Karpas-422 (cell line): Measurements from ENCODE around the gene KLK10. TPM values are rescaled to one million over a fixed set of nuclear protein-coding genes. Genes with fewer than 3 reads are reported as not detected.

Experiments
- DNase-seq: peaks from one replicate; pipeline ENCODE4 v3.0.0-alpha.2; 2015
- H2AFZ ChIP-seq: fragments of 200-600 bp; sonication (generic); 2 replicates; pipeline ENCODE4 v1.6.1; 2014; ENCODE audit warnings: antibody characterized with exemption, low read length, mixed read lengths
- H3K27ac ChIP-seq: fragments of 200-600 bp; sonication (generic); 2 replicates; pipeline ENCODE4 v1.5.1; 2014; ENCODE audit warnings: mild to moderate bottlenecking, low read length, moderate library complexity
- H3K27me3 ChIP-seq: fragments of 200-600 bp; sonication (generic); 2 replicates; pipeline ENCODE4 v1.6.1; 2014; ENCODE audit warnings: low read length, mixed read lengths
- H3K36me3 ChIP-seq: fragments of 200-600 bp; sonication (generic); 2 replicates; pipeline ENCODE4 v1.6.1; 2014; ENCODE audit warnings: low read length, mixed read lengths; ENCODE audit not compliant: insufficient read depth
- H3K4me1 ChIP-seq: fragments of 200-600 bp; sonication (generic); 2 replicates; pipeline ENCODE4 v1.6.1; 2014; ENCODE audit warnings: mild to moderate bottlenecking, low read length, mixed read lengths
- H3K4me2 ChIP-seq: fragments of 200-600 bp; sonication (generic); 2 replicates; pipeline ENCODE4 v1.6.1; 2014; ENCODE audit warnings: low read length, low read depth, mild to moderate bottlenecking; ENCODE audit not compliant: poor library complexity, severe bottlenecking
- H3K4me3 ChIP-seq: fragments of 200-600 bp; sonication (generic); 2 replicates; pipeline ENCODE4 v1.5.1; 2014; ENCODE audit warnings: mild to moderate bottlenecking, antibody characterized with exemption, low read length, mixed read lengths
- H3K79me2 ChIP-seq: fragments of 200-600 bp; sonication (generic); 2 replicates; pipeline ENCODE4 v1.6.1; 2014; ENCODE audit warnings: mild to moderate bottlenecking, low read length, mixed read lengths
- H3K9ac ChIP-seq: fragments of 200-600 bp; sonication (generic); 2 replicates; pipeline ENCODE4 v1.6.0; 2014; ENCODE audit warnings: low read length
- H3K9me2 ChIP-seq: fragments of 200-600 bp; sonication (generic), shearing (Covaris generic); replicated peaks from 2 replicates; pipeline ENCODE4 v1.6.0; 2014; ENCODE audit warnings: mild to moderate bottlenecking, low read length, moderate library complexity; ENCODE audit not compliant: insufficient read depth
- H3K9me3 ChIP-seq: fragments of 300-700, 200-600 bp; sonication (generic); 2 replicates; pipeline ENCODE4 v1.6.1; 2014; ENCODE audit warnings: low read length, mixed read lengths
- H4K20me1 ChIP-seq: fragments of 200-600 bp; sonication (generic); 2 replicates; pipeline ENCODE4 v1.6.1; 2014; ENCODE audit warnings: mild to moderate bottlenecking, antibody characterized with exemption, low read length, low read depth; ENCODE audit not compliant: insufficient read depth
- total RNA-seq: library from RNA; depleted of rRNA; stranded (reverse); fragments of >200 nt; shearing (Covaris generic); gene quantifications from 2 replicates; pipeline ENCODE4 v1.2.3, GENCODE V29; 2014; ENCODE audit warnings: low replicate concordance

Gene KLK10
- total RNA-seq, 1 experiment from 2014 or later = not detected

DNA sequence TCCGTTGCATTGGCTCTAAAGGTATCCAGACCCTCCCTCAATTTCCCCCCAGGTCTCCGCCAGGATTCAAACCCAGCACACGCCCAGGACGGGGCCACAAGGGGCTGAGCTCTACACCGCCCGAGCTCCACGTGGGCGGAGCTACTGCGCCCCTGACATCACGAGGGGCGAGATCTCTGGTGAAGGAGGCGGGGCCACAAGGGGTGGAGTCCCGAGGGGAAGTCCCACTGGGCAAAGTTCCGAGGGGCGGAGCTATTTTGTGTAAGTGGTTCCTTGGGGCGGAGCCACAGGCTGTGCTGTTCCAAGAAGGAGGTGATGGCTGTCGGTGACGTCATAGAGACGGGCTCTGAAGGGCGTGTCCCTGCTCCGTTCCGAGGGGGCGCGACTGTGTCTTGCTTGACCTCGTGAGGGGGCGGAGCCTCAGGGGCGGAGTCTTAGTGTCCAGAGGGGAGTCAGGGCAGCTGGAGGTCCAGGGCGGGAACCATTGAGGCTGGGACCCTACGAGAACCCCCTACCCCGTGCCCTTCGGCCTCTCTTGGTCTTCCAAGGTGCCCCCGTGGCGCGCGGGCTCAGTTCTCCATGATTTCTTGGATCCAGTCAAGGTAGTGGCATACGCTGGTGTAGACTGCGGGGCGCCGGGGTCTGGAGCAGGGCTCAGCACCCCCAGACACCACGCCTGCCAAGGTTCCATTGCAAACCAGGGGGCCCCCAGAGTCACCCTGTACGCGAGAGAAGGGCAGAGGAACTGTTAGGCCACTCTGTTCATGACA lies 16.8 kb downstream of the KLK10 start:
- Histone ChIP-seq H3K27me3 (no peaks in the 10 kb centered on the region), H3K9me3 (no peaks in the 10 kb centered on the region), H3K9me2 (no peaks in the 10 kb centered on the region), H4K20me1 (no peaks in the 10 kb centered on the region), H3K4me1 (no peaks in the 10 kb centered on the region), H3K36me3 (no peaks in the 10 kb centered on the region), H3K4me3 (no peak overlapping the region), H3K9ac (no peak overlapping the region), H2AFZ (no peak overlapping the region), H3K4me2 (no peak overlapping the region), H3K79me2 (no peaks in the 10 kb centered on the region), H3K27ac (no peak overlapping the region)
- DNase-seq = peak; percentile 76

DNA sequence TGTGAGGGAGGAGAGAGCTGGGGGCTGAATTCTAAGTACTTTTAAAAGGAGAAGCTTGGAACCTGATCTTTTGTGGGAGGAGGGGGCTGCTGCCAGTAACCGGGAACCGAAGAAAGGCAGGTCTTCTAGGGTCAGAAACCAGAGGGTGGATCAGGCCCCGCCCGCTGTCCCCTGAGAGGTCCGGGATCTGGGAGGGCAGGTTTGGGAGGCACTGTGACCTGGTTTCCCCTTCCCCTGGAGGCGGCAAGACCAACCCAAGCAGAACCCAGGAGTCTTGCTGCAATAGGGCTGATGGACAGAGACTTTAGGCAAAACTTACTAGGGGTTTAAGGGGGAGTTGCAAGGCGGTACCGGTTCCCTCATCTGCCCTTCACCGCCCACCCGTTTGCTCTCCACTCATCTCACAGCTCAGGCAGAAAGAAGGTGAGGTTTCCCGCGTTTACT lies 17.4 kb downstream of the KLK10 start:
- H3K79me2 ChIP-seq = no peaks in the 10 kb centered on the region
- no peaks in the 10 kb centered on the region for H4K20me1 ChIP-seq
- no peak overlapping the region for H3K9ac ChIP-seq
- no peaks in the 10 kb centered on the region for H3K27me3 ChIP-seq
- no peak overlapping the region for H3K4me2 ChIP-seq
- H3K27ac ChIP-seq = no peak overlapping the region
- no peak overlapping the region for H3K4me3 ChIP-seq
- no peak for DNase-seq
- H3K9me3 ChIP-seq = no peaks in the 10 kb centered on the region
- no peaks in the 10 kb centered on the region for H3K9me2 ChIP-seq
- no peaks in the 10 kb centered on the region for H3K4me1 ChIP-seq
- no peak overlapping the region for H2AFZ ChIP-seq
- no peaks in the 10 kb centered on the region for H3K36me3 ChIP-seq

DNA sequence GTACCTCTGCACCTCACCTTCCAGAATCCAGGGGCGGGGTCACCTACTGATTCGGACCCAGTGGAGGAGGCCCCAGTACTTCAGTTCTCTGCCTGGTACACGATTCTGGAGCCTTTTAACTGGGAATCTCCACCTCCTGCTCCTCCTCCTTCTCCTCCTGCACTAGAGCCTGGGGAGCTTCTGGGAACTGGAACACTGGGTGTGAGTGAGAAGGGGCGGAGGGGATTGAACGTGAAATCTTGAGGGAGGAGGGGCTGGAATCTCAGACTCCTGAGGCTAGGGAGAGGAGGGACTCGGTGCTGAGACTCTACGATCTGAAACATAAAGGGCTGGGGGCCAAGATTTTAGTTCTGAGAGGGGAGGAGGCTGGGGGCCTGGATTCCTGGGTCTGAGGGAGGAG lies 18.0 kb downstream of the KLK10 start, which contains the start of gene KLK8:
KLK8 (minus strand) TSS at position 90 of the 400 bp plus-strand sequence. CDS start 437 bp downstream, outside the sequence.
- no peak within 1 kb of the TSS for H3K27ac ChIP-seq
- no peak within 1 kb of the TSS for H3K4me3 ChIP-seq
- H3K9me3 ChIP-seq = no peaks in the 10 kb centered on the region
- H2AFZ ChIP-seq = no peak within 1 kb of the TSS
- no peaks in the 10 kb centered on the region for H3K4me1 ChIP-seq
- no peak for DNase-seq
- H3K27me3 ChIP-seq = no peaks in the 10 kb centered on the region
- H3K9me2 ChIP-seq = no peaks in the 10 kb centered on the region
- H3K9ac ChIP-seq = no peak within 1 kb of the TSS
- no peaks in the 10 kb centered on the region for H3K79me2 ChIP-seq
- H3K36me3 ChIP-seq = no peaks in the 10 kb centered on the region
- H4K20me1 ChIP-seq = no peaks in the 10 kb centered on the region
- H3K4me2 ChIP-seq = no peak within 1 kb of the TSS

DNA sequence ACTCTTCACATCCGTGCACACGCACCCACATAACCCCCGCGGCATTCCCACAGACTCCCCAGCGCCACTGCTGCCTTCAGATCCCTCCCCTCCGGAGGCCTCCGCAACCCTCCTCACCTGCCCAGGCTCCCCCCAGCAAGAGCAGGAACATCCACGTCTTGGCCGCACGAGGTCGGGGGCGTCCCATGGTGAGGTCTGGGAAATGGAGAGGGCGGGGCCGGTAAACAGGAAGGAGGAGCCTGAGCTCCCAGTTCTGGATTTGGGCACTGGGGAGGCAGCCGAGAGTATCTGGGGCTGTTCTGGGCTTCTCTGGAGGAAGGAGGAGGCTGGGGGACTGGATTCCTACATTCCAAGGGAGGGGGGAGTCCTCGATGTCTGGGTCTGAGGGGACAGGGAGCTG lies 18.5 kb downstream of the KLK10 start:
- no peak overlapping the region for H3K9ac ChIP-seq
- DNase-seq = no peak

DNA sequence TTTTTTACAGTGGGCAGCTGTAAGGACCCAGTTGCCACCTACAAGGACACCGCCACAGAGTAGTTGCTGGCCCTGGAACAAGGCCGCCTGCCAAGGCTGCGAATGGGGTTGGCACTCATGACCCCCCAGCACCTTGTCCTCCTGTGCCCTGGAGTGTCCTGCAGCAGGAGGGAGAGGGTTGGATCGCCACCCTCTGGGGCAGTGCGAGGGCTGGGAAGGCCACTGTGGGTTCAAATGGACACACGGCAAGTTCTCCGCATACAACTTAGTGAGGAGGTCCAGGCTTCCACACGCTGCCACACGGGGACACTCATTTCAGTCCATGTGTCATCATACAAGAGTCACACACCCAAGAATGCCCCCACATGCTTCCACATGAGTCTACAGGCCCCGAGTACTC lies 19.1 kb downstream of the KLK10 start:
- H3K36me3 ChIP-seq = no peaks in the 10 kb centered on the region
- H3K4me1 ChIP-seq = no peaks in the 10 kb centered on the region
- H3K9ac ChIP-seq = no peak overlapping the region
- no peaks in the 10 kb centered on the region for H3K9me3 ChIP-seq
- no peaks in the 10 kb centered on the region for H3K79me2 ChIP-seq
- H3K9me2 ChIP-seq = no peaks in the 10 kb centered on the region
- no peak overlapping the region for H3K4me3 ChIP-seq
- H3K27me3 ChIP-seq = no peaks in the 10 kb centered on the region
- no peak overlapping the region for H2AFZ ChIP-seq
- H3K4me2 ChIP-seq = no peak overlapping the region
- no peak for DNase-seq
- no peaks in the 10 kb centered on the region for H4K20me1 ChIP-seq
- H3K27ac ChIP-seq = no peak overlapping the region

More for the DNA sequence above, 18.5 kb downstream of the KLK10 start:
- Histone ChIP-seq H4K20me1 (no peaks in the 10 kb centered on the region), H3K27me3 (no peaks in the 10 kb centered on the region), H3K27ac (no peak overlapping the region), H3K36me3 (no peaks in the 10 kb centered on the region), H2AFZ (no peak overlapping the region), H3K4me2 (no peak overlapping the region), H3K4me1 (no peaks in the 10 kb centered on the region), H3K9me3 (no peaks in the 10 kb centered on the region), H3K9me2 (no peaks in the 10 kb centered on the region), H3K4me3 (no peak overlapping the region), H3K79me2 (no peaks in the 10 kb centered on the region)

DNA sequence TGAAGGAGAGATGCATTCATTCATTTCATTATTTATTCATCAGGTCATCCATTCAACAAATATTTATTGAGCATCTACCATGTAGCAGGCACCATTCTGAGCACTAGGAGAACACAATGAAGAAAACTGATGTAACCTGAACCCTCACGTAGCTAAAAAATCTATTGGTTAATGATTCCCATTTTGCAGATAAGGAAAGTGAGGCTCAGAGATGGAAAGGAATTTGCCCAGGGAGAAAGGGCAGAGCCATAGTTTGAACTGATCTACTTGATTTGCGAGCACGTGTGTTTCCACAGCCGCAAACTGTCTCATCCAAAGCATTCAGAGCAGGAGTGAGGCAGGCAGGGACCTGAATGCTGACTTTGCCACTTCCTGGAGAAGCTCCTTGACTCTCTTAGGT lies 20.8 kb downstream of the KLK10 start:
- no peaks in the 10 kb centered on the region for H3K27me3 ChIP-seq
- no peak for DNase-seq

DNA sequence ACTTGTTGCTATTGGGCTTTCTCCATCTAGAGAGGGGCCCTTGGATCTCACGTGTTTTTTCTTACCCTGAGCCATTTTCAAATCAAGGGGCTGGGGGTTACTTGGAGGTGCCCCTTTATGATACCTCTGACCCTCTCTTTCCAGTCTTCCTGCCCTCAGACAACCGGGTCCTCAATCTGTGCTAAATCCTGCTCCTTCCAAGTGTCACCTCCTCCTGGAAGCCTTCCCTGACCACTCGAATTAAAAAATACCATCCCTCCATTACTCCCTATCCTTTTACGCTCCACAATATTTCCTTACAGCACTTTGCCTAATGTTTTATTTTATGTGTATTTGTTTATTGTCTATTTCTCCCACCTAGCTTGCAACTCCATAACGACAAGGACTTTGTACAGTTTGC lies 21.4 kb downstream of the KLK10 start:
- H2AFZ ChIP-seq = no peak overlapping the region
- peaks cover 10% of the 10 kb centered on the region for H3K9me3 ChIP-seq
- no peaks in the 10 kb centered on the region for H4K20me1 ChIP-seq
- no peaks in the 10 kb centered on the region for H3K36me3 ChIP-seq
- DNase-seq = no peak
- no peak overlapping the region for H3K9ac ChIP-seq
- H3K27me3 ChIP-seq = no peaks in the 10 kb centered on the region
- H3K4me2 ChIP-seq = no peak overlapping the region
- no peaks in the 10 kb centered on the region for H3K79me2 ChIP-seq
- no peak overlapping the region for H3K27ac ChIP-seq
- H3K4me1 ChIP-seq = no peaks in the 10 kb centered on the region
- no peaks in the 10 kb centered on the region for H3K9me2 ChIP-seq
- no peak overlapping the region for H3K4me3 ChIP-seq

More for the DNA sequence above, 20.8 kb downstream of the KLK10 start:
- no peaks in the 10 kb centered on the region for H4K20me1 ChIP-seq
- H3K9ac ChIP-seq = no peak overlapping the region
- H3K27ac ChIP-seq = no peak overlapping the region
- no peaks in the 10 kb centered on the region for H3K9me2 ChIP-seq
- H3K36me3 ChIP-seq = no peaks in the 10 kb centered on the region
- no peak overlapping the region for H3K4me2 ChIP-seq
- no peaks in the 10 kb centered on the region for H3K4me1 ChIP-seq
- H2AFZ ChIP-seq = no peak overlapping the region
- H3K4me3 ChIP-seq = no peak overlapping the region
- H3K9me3 ChIP-seq = peaks cover 10% of the 10 kb centered on the region
- H3K79me2 ChIP-seq = no peaks in the 10 kb centered on the region

DNA sequence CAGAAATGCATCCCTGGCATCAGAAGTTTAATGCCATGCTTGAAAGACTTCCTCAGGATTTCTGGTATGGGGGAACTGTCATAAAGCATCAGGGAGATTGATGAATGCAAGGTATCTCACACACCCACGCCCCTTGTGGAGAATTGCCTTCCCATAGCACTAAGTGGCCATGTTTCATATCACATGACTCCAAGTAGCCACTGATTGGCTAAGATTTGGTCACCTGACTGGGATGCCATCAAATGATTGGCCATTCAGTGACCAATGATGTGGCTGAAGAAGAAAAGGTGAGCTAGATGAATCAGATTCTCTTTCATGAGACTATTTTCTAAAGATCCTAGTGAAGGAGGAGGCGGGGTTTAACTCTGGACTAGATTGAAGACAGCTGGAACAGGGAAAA lies 25.4 kb downstream of the KLK10 start:
- peak; percentile 86 for DNase-seq
- H2AFZ ChIP-seq = no peak overlapping the region

More for the DNA sequence above, 25.4 kb downstream of the KLK10 start:
- Histone ChIP-seq H3K9me3 (peaks cover 10% of the 10 kb centered on the region), H3K4me2 (no peak overlapping the region), H3K4me3 (no peak overlapping the region), H4K20me1 (no peaks in the 10 kb centered on the region), H3K9me2 (no peaks in the 10 kb centered on the region), H3K36me3 (no peaks in the 10 kb centered on the region), H3K4me1 (no peaks in the 10 kb centered on the region), H3K27me3 (no peaks in the 10 kb centered on the region), H3K79me2 (no peaks in the 10 kb centered on the region), H3K27ac (no peak overlapping the region), H3K9ac (no peak overlapping the region)
